Endodermal cell (in vitro differentiated cells): ENCODE results near the gene MEF2A. TPM values are rescaled to one million over a fixed set of nuclear protein-coding genes. Genes with fewer than 3 reads are reported as not detected.
"Not testable (repeated sequence)": the region's sequence is repeated elsewhere in the genome, so short reads cannot be mapped to it uniquely, and the experiment has no call there.

Experiments
- DNase-seq: peaks from one replicate; pipeline ENCODE4 v3.0.0-alpha.2; 2017
- H3K27ac ChIP-seq: 2 replicates; pipeline ENCODE4 v1.5.1; 2013; ENCODE audit warnings: mild to moderate bottlenecking, low read depth, low read length, moderate library complexity
- H3K27me3 ChIP-seq: 2 replicates; pipeline ENCODE4 v1.6.1; 2013; ENCODE audit warnings: mild to moderate bottlenecking, low read length, moderate library complexity; ENCODE audit not compliant: insufficient read depth, control insufficient read depth, poor library complexity, severe bottlenecking
- H3K36me3 ChIP-seq: 2 replicates; pipeline ENCODE4 v1.7.0; 2013; ENCODE audit warnings: mild to moderate bottlenecking, low read length, moderate library complexity; ENCODE audit not compliant: control insufficient read depth, insufficient read depth
- H3K4me1 ChIP-seq: one replicate; pipeline ENCODE4 v1.7.0; 2013; ENCODE audit warnings: low read length; ENCODE audit not compliant: control insufficient read depth, insufficient read depth
- H3K4me3 ChIP-seq: 2 replicates; pipeline ENCODE4 v1.5.1; 2013; ENCODE audit warnings: mild to moderate bottlenecking, low read length, moderate library complexity
- H3K9ac ChIP-seq: 2 replicates; pipeline ENCODE4 v1.6.1; 2013; ENCODE audit warnings: mild to moderate bottlenecking, low read length, moderate library complexity; ENCODE audit not compliant: poor library complexity, severe bottlenecking; ENCODE audit errors: extremely low read depth
- H3K9me3 ChIP-seq: 2 replicates; pipeline ENCODE4 v1.6.1; 2013; ENCODE audit warnings: mild to moderate bottlenecking, low read length, moderate library complexity; ENCODE audit not compliant: control insufficient read depth
- H3K27ac Mint-ChIP-seq: 2 replicates; pipeline ENCODE4 v1.8.0; 2020; ENCODE audit warnings: mixed read lengths
- H3K27me3 Mint-ChIP-seq: 2 replicates; pipeline ENCODE4 v1.8.0; 2021; ENCODE audit warnings: mild to moderate bottlenecking, mixed read lengths; ENCODE audit not compliant: insufficient read depth
- H3K36me3 Mint-ChIP-seq: 2 replicates; pipeline ENCODE4 v1.8.0; 2020; ENCODE audit warnings: low read depth, mixed read lengths
- H3K4me1 Mint-ChIP-seq: 2 replicates; pipeline ENCODE4 v1.8.0; 2020; ENCODE audit warnings: mixed read lengths
- H3K4me3 Mint-ChIP-seq: 2 replicates; pipeline ENCODE4 v1.8.0; 2020; ENCODE audit warnings: mild to moderate bottlenecking, moderate library complexity, mixed read lengths
- H3K9me3 Mint-ChIP-seq: 2 replicates; pipeline ENCODE4 v1.8.0; 2020; ENCODE audit warnings: mild to moderate bottlenecking, mixed read lengths
- CTCF ChIP-seq: fragments of 200-600 bp; sonication (generic); conservative IDR thresholded peaks from 2 replicates; pipeline ENCODE4 v1.5.0; 2021; ENCODE audit warnings: antibody characterized with exemption, mild to moderate bottlenecking
- WGBS, 2 experiments: methylation state at CpG; one replicate each; pipeline versions ENCODE4 v1.1.5 to v1.1.7; 2013; ENCODE audit warnings: missing lambda C conversion rate in 2 of 2, mixed read lengths in 1 of 2; ENCODE audit not compliant: insufficient coverage in 1 of 2, insufficient read length in 1 of 2; 5-methylcytosine and 5-hydroxymethylcytosine counted together
- total RNA-seq, 2 donors: library from RNA; stranded (reverse); fragmentation: NEBNext Ultra II Directional in 1 of 2; extraction: Animal tissue kit (Norgen Biotek cat#: 25700) in 1 of 2; gene quantifications; 2 replicates in 1 of 2; 3 replicates in 1 of 2; pipeline ENCODE4 v1.2.1, GENCODE V29; 2021

MEF2A gene
- total RNA-seq, 2 donors from 2014 or later, result 23.5 to 28.6 TPM

DNA sequence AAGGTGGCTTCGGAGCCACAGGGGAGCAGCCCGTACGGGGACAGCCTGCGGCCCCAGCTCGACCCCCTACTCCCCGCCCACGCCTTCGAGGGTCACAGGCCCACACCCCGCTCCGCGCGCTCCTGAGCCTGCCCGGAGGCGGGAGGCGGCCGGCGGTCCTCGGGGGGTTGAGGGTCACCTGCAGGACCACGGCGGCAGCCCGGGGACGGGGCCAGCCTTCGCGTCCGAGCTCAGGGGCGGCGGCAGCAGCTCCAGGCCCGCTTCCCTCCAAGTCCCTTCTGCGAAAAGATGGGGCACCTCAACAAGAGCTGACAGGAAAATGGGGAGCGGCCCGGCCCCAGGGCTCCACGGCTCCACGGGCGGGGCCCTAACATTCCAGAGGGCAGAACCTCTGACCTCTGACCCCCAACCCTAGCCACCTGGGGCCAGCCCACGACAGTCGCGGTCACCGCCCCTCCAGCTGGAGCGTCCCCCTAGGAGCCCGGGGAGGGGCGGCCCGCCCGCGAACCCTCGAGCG, 167.0 kb downstream of the MEF2A start:
- no peaks in the 10 kb centered on the region for H3K9me3 Mint-ChIP-seq
- H3K27ac ChIP-seq, result peak overlapping the region; percentile 17
- no peak overlapping the region for H3K27ac Mint-ChIP-seq
- H3K27me3 ChIP-seq, result peaks cover 27% of the 10 kb centered on the region
- H3K4me3 Mint-ChIP-seq, result peak overlapping the region; percentile 70
- H3K27me3 Mint-ChIP-seq, result peaks cover 36% of the 10 kb centered on the region
- peaks cover 11% of the 10 kb centered on the region for H3K36me3 ChIP-seq
- H3K4me1 Mint-ChIP-seq, result peaks cover 23% of the 10 kb centered on the region
- H3K9ac ChIP-seq, result peak overlapping the region; percentile 13
- peaks cover 17% of the 10 kb centered on the region for H3K36me3 Mint-ChIP-seq
- no peaks in the 10 kb centered on the region for H3K9me3 ChIP-seq
- no peak for DNase-seq
- H3K4me1 ChIP-seq, result peaks cover 7% of the 10 kb centered on the region
- no peak for TF ChIP-seq CTCF
- WGBS, 2 experiments, result 0 to 1% methylated on average over 9 to 46 of the region's 46 CpGs
- peak overlapping the region; percentile 83 for H3K4me3 ChIP-seq

DNA sequence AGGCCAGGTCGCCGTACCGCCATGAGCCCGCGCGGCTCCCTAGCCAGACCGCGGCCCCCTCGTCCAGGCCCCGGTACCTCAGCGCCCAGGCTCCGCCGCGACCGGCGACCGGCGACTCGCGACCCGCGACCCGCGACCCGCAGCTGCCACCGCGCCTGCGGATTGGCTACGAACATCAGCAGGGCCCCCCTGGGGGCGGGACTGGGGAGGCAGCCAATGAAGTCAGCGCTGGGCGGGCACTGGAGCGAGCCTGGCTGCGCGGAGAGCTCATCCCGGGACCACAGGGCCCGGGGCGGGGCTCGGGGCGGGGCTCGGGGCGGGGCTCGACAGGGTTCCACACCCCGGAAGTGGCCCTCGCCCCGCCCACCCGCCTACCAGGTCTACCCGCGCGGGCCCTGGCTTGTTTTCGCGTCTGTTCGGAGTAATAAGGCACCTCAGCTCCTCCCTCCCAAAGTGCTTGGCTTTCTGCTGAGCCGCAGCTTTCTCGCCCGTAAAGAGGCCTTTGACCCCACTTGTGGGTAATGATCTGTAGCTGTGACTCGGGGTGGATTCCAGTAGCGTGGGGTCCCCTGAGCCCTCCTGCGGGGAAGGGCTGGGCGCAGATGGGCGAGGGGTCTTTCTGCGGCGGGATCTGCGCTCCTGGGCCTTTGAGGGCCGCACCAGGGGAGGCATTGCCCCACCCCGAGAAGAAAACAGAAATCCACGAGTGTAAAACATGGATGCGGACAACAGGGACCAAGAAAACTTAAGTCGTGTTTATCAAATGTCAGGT, 167.7 kb downstream of the MEF2A start, which contains the start of gene LYSMD4:
LYSMD4 (minus strand) TSS at position 170 of the 772 bp plus-strand sequence. CDS start 1,438 bp downstream, outside the sequence.
- peaks cover 10% of the 10 kb centered on the region for H3K36me3 ChIP-seq
- no peaks in the 10 kb centered on the region for H3K9me3 ChIP-seq
- H3K4me3 Mint-ChIP-seq, result peak within 1 kb of the TSS; percentile 70
- peak; percentile 99 for DNase-seq
- H3K4me1 ChIP-seq, result peaks cover 7% of the 10 kb centered on the region
- H3K9ac ChIP-seq, result peak within 1 kb of the TSS; percentile 35
- peak within 1 kb of the TSS; percentile 94 for H3K27ac Mint-ChIP-seq
- peaks cover 33% of the 10 kb centered on the region for H3K27me3 ChIP-seq
- WGBS, 2 experiments, result 14 to 44% methylated on average over 23 to 69 of the region's 69 CpGs
- peaks cover 10% of the 10 kb centered on the region for H3K36me3 Mint-ChIP-seq
- peak within 1 kb of the TSS; percentile 83 for H3K4me3 ChIP-seq
- peaks cover 23% of the 10 kb centered on the region for H3K4me1 Mint-ChIP-seq
- TF ChIP-seq CTCF, result no peak
- H3K9me3 Mint-ChIP-seq, result no peaks in the 10 kb centered on the region
- peaks cover 42% of the 10 kb centered on the region for H3K27me3 Mint-ChIP-seq
- peak within 1 kb of the TSS; percentile 17 for H3K27ac ChIP-seq

- DNase-seq, H3K4me1 ChIP-seq, H3K27ac ChIP-seq, H3K9me3 Mint-ChIP-seq, H3K36me3 Mint-ChIP-seq, H3K36me3 ChIP-seq, H3K9me3 ChIP-seq: not testable (repeated sequence)
- Mint-ChIP-seq H3K27ac (peak overlapping the region; percentile 94), H3K4me3 (peak overlapping the region; percentile 70), H3K27me3 (peaks cover 47% of the 10 kb centered on the region), H3K4me1 (peaks cover 23% of the 10 kb centered on the region)
- H3K9ac ChIP-seq, result peak overlapping the region; percentile 35
- peak overlapping the region; percentile 19 for H3K4me3 ChIP-seq
- WGBS, 2 experiments, result 96 to 98% methylated on average over 6 to 13 of the region's 13 CpGs
- peaks cover 38% of the 10 kb centered on the region for H3K27me3 ChIP-seq
Measured at GRCh38 chr15:99734040-99734291, 168.2 kb downstream of the MEF2A start.
